ENCODE results near the gene TSPEAR. TPM values are rescaled to one million over a fixed set of nuclear protein-coding genes. Genes with fewer than 3 reads are reported as not detected.

TSPEAR gene
- total and polyA plus RNA-seq, 12 donors, result under 0.01 to 3.4 (median 1.0) TPM; not detected in 3

DNA sequence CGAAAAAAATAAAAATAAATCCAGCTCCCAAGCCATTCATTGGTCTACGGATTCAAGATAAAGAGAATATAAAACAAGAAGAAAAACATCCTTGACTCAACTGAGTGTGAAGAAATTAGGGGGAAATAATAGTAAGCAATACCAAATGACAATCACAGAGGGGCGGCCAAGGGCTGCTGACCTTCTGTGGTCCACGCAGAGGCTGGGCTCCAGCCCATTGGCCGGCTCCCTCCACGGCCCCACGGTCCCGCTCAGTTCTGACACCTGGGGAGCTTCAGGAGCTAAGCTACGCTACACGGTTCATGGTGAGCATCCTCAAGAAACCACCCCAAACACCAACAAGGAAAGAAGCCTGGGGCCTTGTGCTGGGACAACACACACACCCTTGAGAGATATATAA, 14.8 kb downstream of the TSPEAR start:
- Histone ChIP-seq H3K27ac (no peak overlapping the region), H3K9me3 (peaks cover 0 to 31% (median 12%) of the 10 kb centered on the region in 11 donors), H3K4me1 (no peaks in the 10 kb centered on the region), H3K36me3 (no peaks in the 10 kb centered on the region), H3K4me3 (no peak overlapping the region), H3K27me3 (peaks cover 0 to 69% (median 55%) of the 10 kb centered on the region in 7 donors)
- 53 to 68% methylated on average over 10 of the region's 10 CpGs for WGBS, 2 donors
- DNase-seq (no peak), ATAC-seq (peak in 1 of 8 donors; percentile 18)
- no peak for TF ChIP-seq CTCF (IDR thresholded peaks at IDR 0.05)
- intact Hi-C loops (cut with DNase I), result no loop called here

- ATAC-seq (no peak), DNase-seq (no peak)
- intact Hi-C loops (cut with DNase I), result no loop called here
- Histone ChIP-seq H3K27ac (no peak overlapping the region), H3K36me3 (no peaks in the 10 kb centered on the region), H3K27me3 (peaks cover 0 to 65% (median 46%) of the 10 kb centered on the region in 7 donors), H3K4me3 (no peak overlapping the region), H3K4me1 (no peaks in the 10 kb centered on the region), H3K9me3 (peaks cover 0 to 31% (median 12%) of the 10 kb centered on the region in 11 donors)
- WGBS, 2 donors, result 70 to 79% methylated on average over 8 of the region's 8 CpGs
- TF ChIP-seq CTCF (IDR thresholded peaks at IDR 0.05), result no peak
Measured at GRCh38 chr21:44695641-44696040, 15.7 kb downstream of the TSPEAR start.

- ATAC-seq (no peak), DNase-seq (no peak)
- Histone ChIP-seq H3K4me3 (no peak overlapping the region), H3K27ac (no peak overlapping the region), H3K27me3 (peaks cover 0 to 65% (median 41%) of the 10 kb centered on the region in 7 donors), H3K36me3 (no peaks in the 10 kb centered on the region), H3K4me1 (no peaks in the 10 kb centered on the region), H3K9me3 (peaks cover 0 to 31% (median 12%) of the 10 kb centered on the region in 11 donors)
- WGBS, 2 donors, result 58 to 66% methylated on average over 8 of the region's 8 CpGs
- no peak for TF ChIP-seq CTCF (IDR thresholded peaks at IDR 0.05)
- intact Hi-C loops (cut with DNase I), result no loop called here
Measured at GRCh38 chr21:44695184-44695583, 16.2 kb downstream of the TSPEAR start.

- DNase-seq (no peak), ATAC-seq (no peak)
- H3K9me3 ChIP-seq, result peaks cover 0 to 31% (median 12%) of the 10 kb centered on the region in 11 donors
Measured at GRCh38 chr21:44694776-44695175, 16.6 kb downstream of the TSPEAR start.

More at GRCh38 chr21:44694776-44695175, 16.6 kb downstream of the TSPEAR start:
- Histone ChIP-seq H3K4me1 (no peaks in the 10 kb centered on the region), H3K27ac (no peak overlapping the region), H3K4me3 (no peak overlapping the region), H3K36me3 (no peaks in the 10 kb centered on the region), H3K27me3 (peaks cover 0 to 65% (median 37%) of the 10 kb centered on the region in 7 donors)
- WGBS, 2 donors, result 67 to 68% methylated on average over 11 of the region's 11 CpGs
- TF ChIP-seq CTCF (IDR thresholded peaks at IDR 0.05), result no peak
- intact Hi-C loops (cut with DNase I), result no loop called here
